ENCODE measurements around the gene SNX25. TPM values are rescaled to one million over a fixed set of nuclear protein-coding genes. Genes with fewer than 3 reads are reported as not detected.

Gene SNX25
- total and polyA plus RNA-seq, 10 of the 15 experiments (the other 5 are each of a cell fraction or from before 2014, with no cell fraction given): 11.2 to 117 (median 62.8) TPM

GRCh38 chr4:185404031-185404430, 194.6 kb downstream of the SNX25 start:
- DNase-seq (ENCODE audit: low read depth, low spot score) (no peak), ATAC-seq (no peak), FAIRE-seq (no peak)
- no peak overlapping the region for H3K9ac ChIP-seq (ENCODE audit: control insufficient read depth, insufficient read depth, low read length)
- ChIA-PET CTCF (interaction anchor here (0.8 kb wide), 1 partner anchor 10 kb away, joined by 3 read pairs; no protein-coding TSS in a partner anchor), POLR2A (interaction anchor here (0.6 to 2.2 kb wide), 8 partner anchors 8 to 1900 kb away, joined by 3 to 15 read pairs (median 4); partner anchors contain the start of genes ANKRD37, LRP2BP and UFSP2), SMC1A (ENCODE audit: uncharacterized antibody, unreplicated experiment) (interaction anchor here (1.2 to 4.9 kb wide), 2 partner anchors 8 to 138 kb away, joined by 3 to 25 read pairs; partner anchors contain the start of genes ANKRD37 and LRP2BP), RAD21 (ENCODE audit: unreplicated experiment) (interaction anchor here (0.6 to 2.1 kb wide), 4 partner anchors 8 to 98 kb away, joined by 3 to 12 read pairs (median 4); partner anchors contain the start of genes ANKRD37 and LRP2BP)
- peaks cover 7% of the 10 kb centered on the region for H3K79me2 ChIP-seq (ENCODE audit: control insufficient read depth, insufficient read depth, low read length)
- no CpG with 5 or more reads among the region's 4 CpGs for WGBS (ENCODE audit: insufficient coverage, insufficient replicate concordance, low lambda C conversion rate, missing lambda C conversion rate)
- no peak overlapping the region for H3K27ac ChIP-seq (ENCODE audit: control insufficient read depth, insufficient read depth)
- H3K4me3 ChIP-seq: no peak overlapping the region
- in situ Hi-C loops (cut with MboI): no loop called here
- H3K27me3 ChIP-seq (replicated peaks in 1 of 2; ENCODE audit: control insufficient read depth in 2 of 2, insufficient read depth in 2 of 2, low read length in 1 of 2): no peaks in the 10 kb centered on the region
- no peaks in the 10 kb centered on the region for H3K9me3 ChIP-seq (replicated peaks; ENCODE audit: control insufficient read depth, insufficient read depth, low read length)
- intact Hi-C loops (cut with micrococcal nuclease; ENCODE audit: unreplicated experiment): no loop called here
- H2AFZ ChIP-seq (ENCODE audit: control insufficient read depth, low read depth, low read length): no peak overlapping the region
- H3K4me1 ChIP-seq (ENCODE audit: control insufficient read depth, insufficient read depth, low read length): peaks cover 6% of the 10 kb centered on the region; the same call in 1 of the 2 replicates
- no peaks in the 10 kb centered on the region for H4K20me1 ChIP-seq (ENCODE audit: control insufficient read depth, insufficient read depth)
- no TSS peak for BruUV-seq (replicated peaks)
- H3K4me2 ChIP-seq (ENCODE audit: control insufficient read depth, insufficient read depth): no peak overlapping the region
- TF ChIP-seq ATF3 (IDR thresholded peaks at IDR 0.05; ENCODE audit: borderline replicate concordance, extremely low read depth, low read depth, low read length): no peak
- no peak for TF ChIP-seq FOS (IDR thresholded peaks at IDR 0.05; ENCODE audit: borderline replicate concordance, extremely low read depth, insufficient read length)
- TF ChIP-seq TAF1 (IDR thresholded peaks at IDR 0.05; ENCODE audit: borderline replicate concordance, low read depth, low read length): no peak
- no peak for TF ChIP-seq PAX8 (IDR thresholded peaks at IDR 0.05)
- TF ChIP-seq STAT3 (IDR thresholded peaks at IDR 0.05; ENCODE audit: low read depth, low read length): no peak
- TF ChIP-seq NFXL1 (IDR thresholded peaks at IDR 0.05; ENCODE audit: borderline replicate concordance): no peak
- peaks cover 2 to 18% of the 10 kb centered on the region in 2 experiments; a peak in 2 of 4 replicates for H3K36me3 ChIP-seq (ENCODE audit: control insufficient read depth in 2 of 2, insufficient read depth in 2 of 2, low read length in 1 of 2)
